H1 (cell line): Measurements from ENCODE around the gene EPHA2. TPM values are rescaled to one million over a fixed set of nuclear protein-coding genes. Genes with fewer than 3 reads are reported as not detected.

Source experiments
- CTCF ChIA-PET: fragments of 300-600 bp; sonication (Branson Sonifier 250); formaldehyde crosslinking; loops from one replicate; lab custom pipeline; 2021; ENCODE audit not compliant: partially characterized antibody; lab: Charles Lee
- POLR2A ChIA-PET: fragments of 300-600 bp; sonication (Branson Sonifier 250); formaldehyde crosslinking; loops from one replicate; lab custom pipeline; 2021; ENCODE audit warnings: inconsistent platforms; ENCODE audit not compliant: partially characterized antibody; lab: Charles Lee
- DNase-seq, 2 experiments: peaks; one replicate each; pipeline versions ENCODE4 v3.0.0 to v3.0.0-alpha.2; 2010 to 2022; ENCODE audit warnings: low spot score in 2 of 2, low read depth in 1 of 2, mixed read lengths in 1 of 2
- FAIRE-seq: peaks from 2 replicates; lab custom pipeline; 2011; peaks lifted over from hg19 to GRCh38; lab: Jason Lieb, UNC
- H2AFZ ChIP-seq: 2 replicates; pipeline ENCODE4 v1.8.1; 2012; ENCODE audit warnings: low read length, inconsistent platforms
- H2AK5ac ChIP-seq: 2 replicates; pipeline ENCODE4 v1.6.1; 2013; ENCODE audit warnings: low read depth, low read length
- H2BK120ac ChIP-seq: replicated peaks from 2 replicates; pipeline ENCODE3; 2013; ENCODE audit warnings: low read depth, low read length, inconsistent platforms
- H2BK12ac ChIP-seq: 2 replicates; pipeline ENCODE4 v1.6.1; 2013; ENCODE audit warnings: low read depth, low read length
- H2BK15ac ChIP-seq: 2 replicates; pipeline ENCODE4 v1.6.1; 2013; ENCODE audit warnings: low read length
- H2BK20ac ChIP-seq: 2 replicates; pipeline ENCODE4 v1.6.1; 2013; ENCODE audit warnings: low read length
- H2BK5ac ChIP-seq: 2 replicates; pipeline ENCODE4 v1.6.1; 2013; ENCODE audit warnings: low read depth, low read length
- H3K14ac ChIP-seq: 2 replicates; pipeline ENCODE4 v1.6.1; 2013; ENCODE audit warnings: inconsistent platforms; ENCODE audit not compliant: insufficient read length
- H3K18ac ChIP-seq: 2 replicates; pipeline ENCODE4 v1.6.1; 2013; ENCODE audit warnings: low read length; ENCODE audit errors: extremely low read depth
- H3K23ac ChIP-seq: 2 replicates; pipeline ENCODE4 v1.6.1; 2013; ENCODE audit warnings: inconsistent platforms; ENCODE audit not compliant: insufficient read length
- H3K23me2 ChIP-seq: 2 replicates; pipeline ENCODE4 v1.6.1; 2013; ENCODE audit warnings: low read depth, low read length
- H3K27ac ChIP-seq: 2 replicates; pipeline ENCODE4 v1.6.1; 2011; ENCODE audit warnings: low read depth, low read length, inconsistent platforms
- H3K27me3 ChIP-seq, 4 experiments: replicated peaks in 1 of 4; 1 replicate in 1 of 4; 2 replicates in 3 of 4; pipeline versions ENCODE4 v1.6.1 to v1.8.1; 2011 to 2013; ENCODE audit warnings: low read length in 3 of 4, mild to moderate bottlenecking in 3 of 4, inconsistent platforms in 2 of 4, mixed read lengths in 2 of 4, moderate library complexity in 1 of 4; ENCODE audit not compliant: control insufficient read depth in 3 of 4, insufficient read depth in 3 of 4; ENCODE audit errors: extremely low read depth in 1 of 4
- H3K36me3 ChIP-seq, 4 experiments: 2 replicates each; pipeline versions ENCODE4 v1.6.1 to v1.8.1; 2011 to 2013; ENCODE audit warnings: mild to moderate bottlenecking in 4 of 4, low read length in 3 of 4, moderate library complexity in 2 of 4, control low read depth in 1 of 4, inconsistent platforms in 1 of 4; ENCODE audit not compliant: insufficient read depth in 4 of 4, control insufficient read depth in 2 of 4
- H3K4ac ChIP-seq: replicated peaks from 2 replicates; pipeline ENCODE3; 2013; ENCODE audit warnings: low read length, low read depth, mixed read lengths, inconsistent platforms; ENCODE audit not compliant: insufficient read length
- H3K4me1 ChIP-seq, 4 experiments: replicated peaks in 1 of 4; 1 replicate in 1 of 4; 2 replicates in 3 of 4; pipeline versions ENCODE4 v1.6.1 to v1.8.1; 2011 to 2013; ENCODE audit warnings: low read length in 3 of 4, inconsistent platforms in 2 of 4, mixed read lengths in 1 of 4; ENCODE audit not compliant: insufficient read depth in 4 of 4, control insufficient read depth in 3 of 4
- H3K4me2 ChIP-seq, 2 experiments: 2 replicates each; pipeline versions ENCODE4 v1.6.1 to v1.8.1; 2011 to 2013; ENCODE audit warnings: low read depth in 2 of 2, low read length in 2 of 2, control low read depth in 1 of 2, inconsistent platforms in 1 of 2, mild to moderate bottlenecking in 1 of 2; ENCODE audit not compliant: insufficient read depth in 1 of 2
- H3K4me3 ChIP-seq, 4 experiments: fragments of 200-600, 300-600 bp in 1 of 4; sonication (generic), shearing (Covaris generic), sonication (Bioruptor Twin) in 1 of 4; 2 replicates each; pipeline versions ENCODE4 v1.5.1 to v1.8.1; 2011 to 2016; ENCODE audit warnings: low read length in 4 of 4, low read depth in 3 of 4, control low read depth in 2 of 4, inconsistent platforms in 2 of 4, mild to moderate bottlenecking in 2 of 4, mixed read lengths in 1 of 4, moderate library complexity in 1 of 4; ENCODE audit not compliant: insufficient read depth in 2 of 4; ENCODE audit errors: extremely low read depth in 1 of 4
- H3K56ac ChIP-seq: replicated peaks from 2 replicates; pipeline ENCODE3; 2013; ENCODE audit warnings: low read depth, mild to moderate bottlenecking, mixed read lengths, low read length, inconsistent platforms; ENCODE audit not compliant: insufficient read length
- H3K79me1 ChIP-seq: 2 replicates; pipeline ENCODE4 v1.6.1; 2013; ENCODE audit warnings: low read depth, low read length, control low read depth
- H3K79me2 ChIP-seq, 2 experiments: 2 replicates each; pipeline versions ENCODE4 v1.6.1 to v1.8.1; 2012 to 2013; ENCODE audit warnings: low read length in 2 of 2, mild to moderate bottlenecking in 2 of 2, inconsistent platforms in 1 of 2; ENCODE audit not compliant: insufficient read depth in 2 of 2, control insufficient read depth in 1 of 2
- H3K9ac ChIP-seq, 4 experiments: replicated peaks in 1 of 4; 1 replicate in 1 of 4; 2 replicates in 3 of 4; pipeline versions ENCODE4 v1.6.1 to v1.8.1; 2011 to 2013; ENCODE audit warnings: low read depth in 3 of 4, low read length in 3 of 4, control low read depth in 2 of 4, mild to moderate bottlenecking in 2 of 4, moderate library complexity in 2 of 4, inconsistent platforms in 1 of 4; ENCODE audit errors: extremely low read depth in 1 of 4
- H3K9me3 ChIP-seq, 2 experiments: 2 replicates each; pipeline versions ENCODE4 v1.6.1 to v1.8.1; 2012 to 2013; ENCODE audit warnings: mild to moderate bottlenecking in 2 of 2, moderate library complexity in 2 of 2, control low read depth in 1 of 2, inconsistent platforms in 1 of 2, low read depth in 1 of 2, low read length in 1 of 2, mixed read lengths in 1 of 2; ENCODE audit not compliant: insufficient read depth in 2 of 2
- H4K20me1 ChIP-seq, 2 experiments: replicated peaks in 1 of 2; 2 replicates each; pipeline versions ENCODE3 to v1.8.1; 2011 to 2013; ENCODE audit warnings: inconsistent platforms in 2 of 2, low read length in 2 of 2, mild to moderate bottlenecking in 1 of 2; ENCODE audit not compliant: insufficient read depth in 2 of 2, control insufficient read depth in 1 of 2
- H4K5ac ChIP-seq: 2 replicates; pipeline ENCODE4 v1.6.1; 2013; ENCODE audit warnings: low read length, low read depth, mixed read lengths, inconsistent platforms; ENCODE audit not compliant: insufficient read length
- H4K8ac ChIP-seq: 2 replicates; pipeline ENCODE4 v1.8.0; 2013; ENCODE audit warnings: mild to moderate bottlenecking, moderate library complexity, low read length, inconsistent platforms; ENCODE audit not compliant: insufficient read depth; ENCODE audit errors: extremely low read depth
- H4K91ac ChIP-seq: replicated peaks from 2 replicates; pipeline ENCODE3; 2013; ENCODE audit warnings: low read length, mixed read lengths, inconsistent platforms; ENCODE audit not compliant: insufficient read length
- CTBP2 ChIP-seq: IDR thresholded peaks from 2 replicates; pipeline ENCODE4 v1.7.0; 2011; ENCODE audit warnings: borderline replicate concordance, mild to moderate bottlenecking, moderate library complexity, mixed read lengths, low read length; ENCODE audit not compliant: insufficient read depth, insufficient read length
- EGR1 ChIP-seq: IDR thresholded peaks from 2 replicates; pipeline ENCODE4 v1.6.1; 2011; ENCODE audit warnings: low read depth, low read length, borderline replicate concordance
- KDM4A ChIP-seq: IDR thresholded peaks from one replicate; pipeline ENCODE4 v1.7.1; 2012; ENCODE audit warnings: low read depth, mild to moderate bottlenecking, moderate library complexity, low read length, inconsistent platforms; ENCODE audit not compliant: severe bottlenecking
- KDM5A ChIP-seq: fragments of 200-600 bp; IDR thresholded peaks from 2 replicates; pipeline ENCODE4 v1.7.1; 2012; ENCODE audit warnings: mild to moderate bottlenecking, low read length, inconsistent platforms, mixed read lengths
- POLR2AphosphoS5 ChIP-seq: IDR thresholded peaks from 2 replicates; pipeline ENCODE4 v1.6.1; 2011; ENCODE audit warnings: low read depth, low read length
- RAD21 ChIP-seq, 2 experiments: IDR thresholded peaks in 1 of 2; conservative IDR thresholded peaks in 1 of 2; 2 replicates each; pipeline ENCODE4 v1.6.1; 2011; ENCODE audit warnings: low read depth in 2 of 2, low read length in 2 of 2, improper control_type of control experiment in 1 of 2, inconsistent platforms in 1 of 2, mild to moderate bottlenecking in 1 of 2, moderate library complexity in 1 of 2
- SIN3A ChIP-seq, 2 experiments: IDR thresholded peaks in 1 of 2; conservative IDR thresholded peaks in 1 of 2; 2 replicates each; pipeline ENCODE4 v1.6.1; 2011 to 2012; ENCODE audit warnings: low read length in 2 of 2, improper control_type of control experiment in 1 of 2, low read depth in 1 of 2, mild to moderate bottlenecking in 1 of 2
- SIX5 ChIP-seq: IDR thresholded peaks from 2 replicates; pipeline ENCODE4 v1.6.1; 2011; ENCODE audit warnings: mild to moderate bottlenecking, low read depth, low read length
- SUZ12 ChIP-seq: fragments of 200-600 bp; sonication (generic); IDR thresholded peaks from 2 replicates; pipeline ENCODE4 v1.6.1; 2012; ENCODE audit warnings: mild to moderate bottlenecking, inconsistent platforms, low read length, moderate library complexity, mixed read lengths
- WGBS, 2 experiments: shearing (Covaris generic) in 1 of 2; methylation state at CpG; one replicate each; pipeline versions ENCODE4 v1.1.6 to v1.1.7; 2013 to 2015; ENCODE audit warnings: low lambda C conversion rate in 2 of 2, mixed read lengths in 2 of 2, inconsistent platforms in 1 of 2, low coverage in 1 of 2, missing lambda C conversion rate in 1 of 2; ENCODE audit not compliant: insufficient replicate concordance in 2 of 2, insufficient coverage in 1 of 2, insufficient read length in 1 of 2; ENCODE audit errors: extremely low coverage in 1 of 2, missing lambda C conversion rate in 1 of 2; 5-methylcytosine and 5-hydroxymethylcytosine counted together
- polyA plus RNA-seq, 7 experiments: library from polyadenylated mRNA; depleted of rRNA in 3 of 7; stranded (reverse) in 5 of 7; unstranded in 2 of 7; fragments of >200 nt in 5 of 7; fragments of 200-250 nt in 2 of 7; gene quantifications; 1 replicate in 5 of 7; 2 replicates in 1 of 7; 4 replicates in 1 of 7; pipeline versions ENCODE4 v1.2.1 to v1.2.3, GENCODE V29; 2011 to 2013; ENCODE audit warnings: missing spikeins in 2 of 7, mixed read lengths in 2 of 7
- total RNA-seq: library from RNA; stranded (reverse); fragmentation: NEBNext Ultra II Directional; extraction: Animal tissue kit (Norgen Biotek cat#: 25700); gene quantifications from 2 replicates; pipeline ENCODE4 v1.2.1, GENCODE V29; 2021
- TF ChIP-seq, protein P1 (sequence below): IDR thresholded peaks from 2 replicates; pipeline ENCODE4 v1.6.1; 2012; ENCODE audit warnings: inconsistent platforms

Gene EPHA2
- total and polyA plus RNA-seq, 2 of the 8 experiments (the other 6 are each of a cell fraction or from before 2014, with no cell fraction given) = 26.8 to 33.6 TPM

DNA sequence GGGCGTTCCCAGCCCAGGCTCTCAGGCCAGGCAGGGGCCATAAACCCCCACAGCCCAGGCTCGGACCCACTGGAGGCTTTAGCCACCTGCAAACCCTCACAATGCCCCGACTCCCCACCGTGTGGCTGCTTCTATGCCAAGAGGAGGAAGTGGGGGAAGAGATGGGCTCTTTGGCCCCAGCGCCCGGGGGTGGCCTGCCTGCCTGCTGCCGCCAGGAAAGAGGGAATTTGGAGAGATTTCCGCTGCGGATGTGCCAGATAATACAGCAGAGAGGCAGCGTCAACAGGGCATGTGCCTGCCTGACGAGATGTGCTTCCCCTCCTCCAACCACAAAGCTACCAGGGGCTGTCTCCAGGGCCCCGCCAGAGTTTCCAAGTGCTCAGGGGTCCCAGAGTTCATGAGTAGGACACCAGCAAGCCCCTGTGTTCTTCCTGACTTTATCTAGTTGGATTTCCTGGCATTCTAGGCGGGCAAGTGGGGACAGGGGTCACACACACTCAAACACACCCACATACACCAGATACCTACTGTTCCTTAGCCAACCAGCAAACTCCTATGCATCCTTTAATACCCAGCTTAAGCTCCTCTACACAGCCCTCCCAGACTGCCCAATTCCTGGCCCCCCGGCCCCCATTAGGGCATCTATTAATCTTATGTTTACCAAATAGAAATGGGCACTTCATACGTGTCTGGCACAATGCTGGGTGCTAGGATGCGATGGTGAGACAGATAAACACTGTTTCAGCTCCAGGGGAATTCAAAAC lies 14.1 kb downstream of the EPHA2 start:
- no peak for FAIRE-seq
- no peak overlapping the region for H2BK20ac ChIP-seq
- peaks cover 10 to 44% (median 32%) of the 10 kb centered on the region in 4 experiments for H3K4me1 ChIP-seq
- H4K5ac ChIP-seq = no peak overlapping the region
- no peak overlapping the region for H3K18ac ChIP-seq
- H2AK5ac ChIP-seq = no peak overlapping the region
- no peak for TF ChIP-seq SIN3A (conservative IDR thresholded peaks at IDR 0.05 in 1 of 2, IDR thresholded peaks at IDR 0.05 in 1 of 2; ENCODE audit: low read depth in 1 of 2, low read length in 2 of 2)
- TF ChIP-seq, protein P1, sequence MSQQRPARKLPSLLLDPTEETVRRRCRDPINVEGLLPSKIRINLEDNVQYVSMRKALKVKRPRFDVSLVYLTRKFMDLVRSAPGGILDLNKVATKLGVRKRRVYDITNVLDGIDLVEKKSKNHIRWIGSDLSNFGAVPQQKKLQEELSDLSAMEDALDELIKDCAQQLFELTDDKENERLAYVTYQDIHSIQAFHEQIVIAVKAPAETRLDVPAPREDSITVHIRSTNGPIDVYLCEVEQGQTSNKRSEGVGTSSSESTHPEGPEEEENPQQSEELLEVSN = no peak
- no peak for TF ChIP-seq EGR1
- no peak for TF ChIP-seq RAD21 (IDR thresholded peaks at IDR 0.05 in 1 of 2, conservative IDR thresholded peaks at IDR 0.05 in 1 of 2; ENCODE audit: low read depth in 2 of 2, low read length in 2 of 2)
- no peak for TF ChIP-seq CTBP2
- no peak for TF ChIP-seq SUZ12
- TF ChIP-seq KDM5A = no peak
- TF ChIP-seq KDM4A = no peak
- TF ChIP-seq POLR2AphosphoS5 = no peak
- no peak for TF ChIP-seq SIX5
- TF ChIP-seq, all 59 proteins: peak for 0
- ChIA-PET POLR2A (interaction anchor here (0.7 to 1.7 kb wide), 3 partner anchors 14 to 20 kb away, joined by 4 to 5 read pairs (median 5); partner anchors contain the start of gene EPHA2), CTCF (interaction anchor here (1.4 to 7.5 kb wide), 7 partner anchors 11 to 63 kb away, joined by 4 to 45 read pairs (median 8); no protein-coding TSS in a partner anchor)
- no peak for DNase-seq
- Histone ChIP-seq H4K20me1 (peaks cover 21 to 51% of the 10 kb centered on the region in 2 experiments), H3K9me3 (no peaks in the 10 kb centered on the region), H3K23ac (no peak overlapping the region), H3K4ac (no peak overlapping the region), H2BK5ac (no peak overlapping the region), H2BK15ac (no peak overlapping the region), H4K91ac (no peak overlapping the region), H3K4me2 (no peak overlapping the region), H3K14ac (no peak overlapping the region), H3K56ac (no peak overlapping the region), H4K8ac (no peak overlapping the region), H3K9ac (no peak overlapping the region; a peak in 2 of 7 replicates), H2BK120ac (no peak overlapping the region), H3K4me3 (no peak overlapping the region), H2BK12ac (no peak overlapping the region), H3K27ac (no peak overlapping the region), H3K23me2 (peaks cover 9% of the 10 kb centered on the region), H3K27me3 (no peaks in the 10 kb centered on the region), H3K36me3 (peaks cover 8 to 23% (median 13%) of the 10 kb centered on the region in 4 experiments), H3K79me2 (peaks cover 4 to 70% of the 10 kb centered on the region in 2 experiments; a peak in 3 of 4 replicates), H2AFZ (no peak overlapping the region), H3K79me1 (peaks cover 27% of the 10 kb centered on the region)
- WGBS, 2 experiments = 76% methylated on average over 16 of the region's 16 CpGs; no CpG with 5 or more reads in 1 of the 2 experiments
